GM23248 (cell line): ENCODE data around the gene NEDD4L. TPM values are rescaled to one million over a fixed set of nuclear protein-coding genes. Genes with fewer than 3 reads are reported as not detected.

Experiments used
- DNase-seq: peaks from one replicate; pipeline ENCODE4 v3.0.0-alpha.2; 2015
- H2AFZ ChIP-seq: fragments of 200-600 bp; sonication (generic); 2 replicates; pipeline ENCODE4 v1.6.1; 2016; ENCODE audit warnings: antibody characterized with exemption
- H3F3A ChIP-seq: fragments of 200-600 bp; sonication (generic); 2 replicates; pipeline ENCODE4 v1.6.1; 2016; ENCODE audit warnings: mild to moderate bottlenecking, antibody characterized with exemption, mixed run types; ENCODE audit not compliant: insufficient read depth
- H3K27ac ChIP-seq: fragments of 200-600 bp; sonication (generic); 2 replicates; pipeline ENCODE4 v1.5.1; 2016; ENCODE audit warnings: mild to moderate bottlenecking
- H3K27me3 ChIP-seq: fragments of 200-600 bp; sonication (generic); replicated peaks from 2 replicates; pipeline ENCODE4 v1.6.1; 2016; ENCODE audit warnings: mild to moderate bottlenecking; ENCODE audit not compliant: insufficient read depth
- H3K36me3 ChIP-seq: fragments of 200-600 bp; sonication (generic); 2 replicates; pipeline ENCODE4 v1.6.1; 2016; ENCODE audit warnings: low read depth, mild to moderate bottlenecking
- H3K4me1 ChIP-seq: fragments of 200-600 bp; sonication (generic); 2 replicates; pipeline ENCODE4 v1.6.1; 2016; ENCODE audit warnings: mild to moderate bottlenecking; ENCODE audit not compliant: insufficient read depth
- H3K4me2 ChIP-seq: fragments of 200-600 bp; sonication (generic); one replicate; pipeline ENCODE4 v1.6.1; 2016; ENCODE audit warnings: mild to moderate bottlenecking; ENCODE audit not compliant: unreplicated experiment
- H3K4me3 ChIP-seq: fragments of 200-600 bp; sonication (generic); 2 replicates; pipeline ENCODE4 v1.5.1; 2016; ENCODE audit warnings: mild to moderate bottlenecking
- H3K79me2 ChIP-seq: fragments of 200-600 bp; sonication (generic); 2 replicates; pipeline ENCODE4 v1.6.1; 2016; ENCODE audit warnings: mild to moderate bottlenecking; ENCODE audit not compliant: insufficient read depth
- H3K9ac ChIP-seq: fragments of 200-600 bp; sonication (generic); 2 replicates; pipeline ENCODE4 v1.6.1; 2016; ENCODE audit warnings: mild to moderate bottlenecking
- H3K9me2 ChIP-seq: fragments of 200-600 bp; sonication (generic); 2 replicates; pipeline ENCODE4 v1.6.1; 2016; ENCODE audit warnings: mixed run types, mild to moderate bottlenecking, moderate library complexity; ENCODE audit not compliant: insufficient read depth
- H3K9me3 ChIP-seq: fragments of 200-600 bp; sonication (generic); one replicate; pipeline ENCODE4 v1.6.1; 2017; ENCODE audit warnings: low read depth
- H4K20me1 ChIP-seq: fragments of 200-600 bp; sonication (generic); 2 replicates; pipeline ENCODE4 v1.6.0; 2016; ENCODE audit not compliant: insufficient read depth
- EZH2 ChIP-seq: fragments of 200-600 bp; sonication (generic); IDR thresholded peaks from 2 replicates; pipeline ENCODE4 v1.6.1; 2018; ENCODE audit warnings: antibody characterized with exemption, mild to moderate bottlenecking; ENCODE audit not compliant: insufficient read depth, poor library complexity, severe bottlenecking
- EZH2phosphoT487 ChIP-seq: fragments of 200-600 bp; sonication (generic); IDR thresholded peaks from 2 replicates; pipeline ENCODE4 v1.6.1; 2018; ENCODE audit warnings: antibody characterized with exemption, moderate library complexity, mild to moderate bottlenecking, low read depth; ENCODE audit not compliant: insufficient read depth
- WGBS, 2 experiments: methylation state at CpG; one replicate each; pipeline ENCODE4 v1.1.6; 2015 to 2017; ENCODE audit warnings: low lambda C conversion rate in 2 of 2, low coverage in 1 of 2; ENCODE audit errors: missing lambda C conversion rate in 2 of 2; 5-methylcytosine and 5-hydroxymethylcytosine counted together
- in situ Hi-C: fragments of 300-500 bp; cut with MboI; formaldehyde crosslinking; loops from 2 replicates; pipeline ENCODE4 v1.15.0; 2020
- polyA plus RNA-seq: library from polyadenylated mRNA; unstranded; fragments of >200 nt; fragmentation: Nextera tagmentation; extraction: Ambion mirVana; gene quantifications from 2 replicates; pipeline ENCODE4 v1.2.1, GENCODE V29; 2016
- total RNA-seq: library from RNA; depleted of rRNA; stranded (reverse); fragments of >200 nt; shearing (Covaris generic); gene quantifications from 2 replicates; pipeline ENCODE4 v1.2.3, GENCODE V29; 2014

The NEDD4L gene
- total and polyA plus RNA-seq, 2 experiments from 2014 or later = 3.7 to 6.1 TPM

DNA sequence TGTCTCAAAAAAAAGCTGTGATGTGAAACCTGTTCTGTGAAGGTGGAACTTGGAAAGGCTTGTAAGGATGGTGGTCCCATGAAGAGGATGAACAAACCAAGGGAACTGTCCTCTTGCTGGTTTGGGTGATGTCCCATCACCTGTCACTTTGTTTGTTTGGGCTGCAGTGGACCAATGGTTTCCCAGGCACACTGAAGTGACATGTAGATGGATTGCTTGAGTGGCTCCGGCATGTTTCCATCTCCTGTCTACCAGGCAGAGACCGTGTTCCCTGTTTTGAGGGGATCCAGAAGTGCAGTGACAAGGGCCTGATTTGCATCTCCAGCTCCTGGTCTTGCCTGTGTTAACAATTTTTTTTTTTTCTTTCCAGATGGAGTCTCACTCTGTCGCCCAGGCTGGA is 8.9 kb downstream of the NEDD4L start:
- H3K27me3 ChIP-seq = no peaks in the 10 kb centered on the region
- H3K79me2 ChIP-seq = no peaks in the 10 kb centered on the region
- TF ChIP-seq EZH2phosphoT487 (no peak), EZH2 (no peak)
- 93 to 94% methylated on average over 3 of the region's 3 CpGs for WGBS, 2 experiments
- H3K4me1 ChIP-seq = peaks cover 11% of the 10 kb centered on the region; the same call in 1 of the 2 replicates
- H3F3A ChIP-seq = peaks cover 11% of the 10 kb centered on the region
- no peak overlapping the region for H3K9ac ChIP-seq
- no peaks in the 10 kb centered on the region for H3K9me2 ChIP-seq
- no peak overlapping the region for H2AFZ ChIP-seq
- no peak overlapping the region for H3K27ac ChIP-seq
- DNase-seq = no peak
- no peaks in the 10 kb centered on the region for H3K9me3 ChIP-seq
- H4K20me1 ChIP-seq = no peaks in the 10 kb centered on the region
- H3K36me3 ChIP-seq = no peaks in the 10 kb centered on the region
- no peak overlapping the region for H3K4me3 ChIP-seq
- no peak overlapping the region for H3K4me2 ChIP-seq
- in situ Hi-C loops = no loop called here

DNA sequence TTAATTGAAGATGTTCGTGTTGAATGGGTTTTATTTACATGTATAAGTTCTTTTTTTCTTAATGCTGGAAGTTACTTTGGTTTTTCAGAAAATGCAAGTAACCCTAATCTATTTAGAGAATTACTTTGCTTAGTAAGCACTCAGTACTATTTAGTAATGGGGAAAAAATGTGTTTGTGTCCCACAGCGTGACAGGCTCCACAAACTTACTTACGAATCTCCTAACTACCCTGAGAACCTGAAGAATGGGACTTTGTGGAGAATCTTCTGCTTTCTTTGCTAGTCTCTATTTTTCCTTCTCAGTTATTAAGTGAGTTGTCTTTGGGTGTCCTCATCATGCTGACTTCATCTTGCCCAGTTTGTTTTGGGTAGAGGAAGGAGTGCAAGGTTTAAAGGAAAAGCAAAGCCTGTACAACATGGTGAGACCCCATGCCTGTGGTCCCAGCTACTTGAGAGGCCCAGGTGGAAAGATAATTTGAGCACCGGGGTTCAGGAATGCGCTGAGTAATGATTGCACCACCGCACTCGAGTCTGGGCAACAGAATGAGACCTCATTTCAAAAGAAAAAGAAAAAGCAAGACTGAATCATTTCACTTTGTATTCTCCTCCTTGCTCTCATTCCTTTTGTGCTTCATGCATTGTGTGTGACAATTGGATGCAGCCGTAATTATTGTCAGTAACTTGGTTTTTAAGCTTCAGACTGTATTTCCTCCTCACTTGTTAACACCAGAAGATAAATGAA is 10.2 kb downstream of the NEDD4L start:
- in situ Hi-C loops = no loop called here
- no peaks in the 10 kb centered on the region for H3K79me2 ChIP-seq
- DNase-seq = peak; percentile 43
- H3K4me1 ChIP-seq = peaks cover 11% of the 10 kb centered on the region; the same call in 1 of the 2 replicates
- TF ChIP-seq EZH2 = no peak
- no peak for TF ChIP-seq EZH2phosphoT487
- no peaks in the 10 kb centered on the region for H3K27me3 ChIP-seq
- 46 to 52% methylated on average over 8 of the region's 8 CpGs for WGBS, 2 experiments
- H3K4me2 ChIP-seq = peak overlapping the region; percentile 59
- no peaks in the 10 kb centered on the region for H3K9me3 ChIP-seq
- peak overlapping the region; percentile 47 for H3K27ac ChIP-seq
- H2AFZ ChIP-seq = 0 out of 2 replicates have a peak overlapping the region, but pooled peaks have one; percentile 26
- H3F3A ChIP-seq = peaks cover 11% of the 10 kb centered on the region
- no peaks in the 10 kb centered on the region for H4K20me1 ChIP-seq
- 0 out of 2 replicates have a peak overlapping the region, but pooled peaks have one; percentile 19 for H3K4me3 ChIP-seq
- peak overlapping the region; percentile 22; the same call in 1 of the 2 replicates for H3K9ac ChIP-seq
- H3K36me3 ChIP-seq = no peaks in the 10 kb centered on the region
- no peaks in the 10 kb centered on the region for H3K9me2 ChIP-seq

DNA sequence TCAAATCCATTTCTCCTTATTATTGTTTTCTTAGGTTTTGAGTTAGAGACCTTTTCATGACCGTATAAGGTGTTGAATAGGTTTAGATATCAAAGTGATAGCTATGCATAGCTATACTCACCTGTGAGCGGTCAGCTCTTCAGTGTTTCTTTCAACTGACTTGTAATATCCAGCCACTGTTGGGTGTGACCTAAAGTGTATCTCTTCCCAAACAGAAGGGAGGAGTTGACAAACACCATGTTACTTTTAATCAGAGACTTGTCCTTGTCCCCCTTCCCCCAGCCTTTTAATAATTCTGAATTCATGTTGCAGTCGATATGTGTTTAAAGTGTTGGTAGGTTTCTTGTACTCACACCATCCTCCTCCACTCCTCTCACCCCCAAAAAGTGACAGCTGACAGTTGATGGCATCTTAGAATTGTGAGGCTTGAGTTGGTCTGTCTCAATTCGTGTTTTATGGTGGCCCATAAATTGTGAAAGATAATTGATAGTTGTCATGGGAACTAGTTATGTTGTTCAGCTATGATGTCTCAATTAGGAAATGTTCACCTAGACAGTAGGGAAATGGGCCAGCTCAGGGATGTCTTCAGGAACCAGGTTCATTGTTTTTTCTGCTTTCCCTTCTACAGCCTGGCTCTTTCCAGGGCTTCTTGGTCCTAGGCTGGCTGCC is 12.0 kb downstream of the NEDD4L start:
- Histone ChIP-seq H3K27ac (no peak overlapping the region), H3K4me2 (no peak overlapping the region), H4K20me1 (no peaks in the 10 kb centered on the region), H3K4me3 (no peak overlapping the region), H3K79me2 (no peaks in the 10 kb centered on the region), H3K36me3 (no peaks in the 10 kb centered on the region), H3K9me3 (no peaks in the 10 kb centered on the region), H3K4me1 (peaks cover 11% of the 10 kb centered on the region; the same call in 1 of the 2 replicates), H3K27me3 (no peaks in the 10 kb centered on the region), H3K9ac (no peak overlapping the region), H3F3A (peaks cover 11% of the 10 kb centered on the region), H3K9me2 (no peaks in the 10 kb centered on the region), H2AFZ (no peak overlapping the region)
- no peak for DNase-seq
- 91% methylated on average over 4 of the region's 4 CpGs for WGBS, 2 experiments
- TF ChIP-seq EZH2phosphoT487 (no peak), EZH2 (no peak)
- in situ Hi-C loops = no loop called here

DNA sequence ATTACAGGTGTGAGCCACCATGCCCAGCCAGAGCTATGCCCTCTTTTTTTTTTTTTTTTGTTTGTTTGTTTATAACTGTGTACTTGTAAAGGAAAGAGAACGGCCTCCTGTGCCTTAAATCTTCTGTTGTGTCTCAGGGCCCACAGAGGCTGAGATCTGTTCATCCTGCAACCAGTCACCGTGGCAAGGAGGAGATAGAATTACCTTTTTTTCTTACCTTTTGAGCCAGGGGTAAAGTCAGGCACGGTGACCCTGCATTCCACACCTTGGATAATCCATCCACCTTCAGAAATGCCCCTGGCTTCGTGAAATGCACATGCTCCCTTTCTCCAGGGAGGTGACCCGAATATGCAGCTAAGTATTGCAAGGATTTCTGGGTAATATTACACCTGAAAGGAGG is 12.8 kb downstream of the NEDD4L start:
- peaks cover 11% of the 10 kb centered on the region for H3F3A ChIP-seq
- in situ Hi-C loops = no loop called here
- H3K27me3 ChIP-seq = no peaks in the 10 kb centered on the region
- H3K27ac ChIP-seq = no peak overlapping the region
- H3K9ac ChIP-seq = no peak overlapping the region
- no peak overlapping the region for H3K4me2 ChIP-seq
- H2AFZ ChIP-seq = no peak overlapping the region
- no peaks in the 10 kb centered on the region for H3K9me3 ChIP-seq
- DNase-seq = no peak
- TF ChIP-seq EZH2phosphoT487 (no peak), EZH2 (no peak)
- 71 to 76% methylated on average over 5 of the region's 5 CpGs for WGBS, 2 experiments
- no peaks in the 10 kb centered on the region for H3K9me2 ChIP-seq
- no peaks in the 10 kb centered on the region for H3K79me2 ChIP-seq
- H3K4me1 ChIP-seq = peaks cover 11% of the 10 kb centered on the region; the same call in 1 of the 2 replicates
- no peaks in the 10 kb centered on the region for H3K36me3 ChIP-seq
- no peaks in the 10 kb centered on the region for H4K20me1 ChIP-seq
- no peak overlapping the region for H3K4me3 ChIP-seq
